Adipocyte (in vitro differentiated cells): ENCODE data around the gene MTLN.
"Not testable (repeated sequence)": the region's sequence is repeated elsewhere in the genome, so short reads cannot be mapped to it uniquely, and the experiment has no call there.

Experiments used
- DNase-seq: peaks from one replicate; pipeline ENCODE4 v3.0.0-alpha.2; 2015; ENCODE audit warnings: low read depth
- H3K27me3 ChIP-seq: replicated peaks from 2 replicates; pipeline ENCODE4 v1.7.0; 2013; ENCODE audit warnings: mild to moderate bottlenecking, low read length, moderate library complexity; ENCODE audit not compliant: control insufficient read depth, insufficient read depth
- H3K36me3 ChIP-seq: 2 replicates; pipeline ENCODE4 v1.7.0; 2013; ENCODE audit warnings: low read length, mild to moderate bottlenecking, moderate library complexity; ENCODE audit not compliant: control insufficient read depth, insufficient read depth, severe bottlenecking
- H3K4me1 ChIP-seq: 2 replicates; pipeline ENCODE4 v1.7.0; 2013; ENCODE audit warnings: mild to moderate bottlenecking, low read length, moderate library complexity; ENCODE audit not compliant: control insufficient read depth, insufficient read depth
- H3K4me3 ChIP-seq: 2 replicates; pipeline ENCODE4 v1.7.0; 2013; ENCODE audit warnings: mild to moderate bottlenecking, low read length, moderate library complexity
- H3K9ac ChIP-seq: 2 replicates; pipeline ENCODE4 v1.7.0; 2013; ENCODE audit warnings: mild to moderate bottlenecking, low read length, moderate library complexity
- H3K9me3 ChIP-seq: 2 replicates; pipeline ENCODE4 v1.7.0; 2013; ENCODE audit warnings: mild to moderate bottlenecking, low read length, moderate library complexity; ENCODE audit not compliant: control insufficient read depth

The MTLN gene

GRCh38 chr2:110219496-110220189, 7.3 kb upstream of the MTLN start:
- Histone ChIP-seq H3K4me1 (peaks cover 22% of the 10 kb centered on the region), H3K36me3 (no peaks in the 10 kb centered on the region), H3K27me3 (peaks cover 17% of the 10 kb centered on the region), H3K4me3 (no peak overlapping the region), H3K9ac (no peak overlapping the region), H3K9me3 (no peaks in the 10 kb centered on the region)
- DNase-seq: peak; percentile 7

GRCh38 chr2:110218889-110219288, 6.5 kb upstream of the MTLN start:
- H3K4me1 ChIP-seq: peaks cover 22% of the 10 kb centered on the region
- not testable (repeated sequence) for H3K9ac ChIP-seq, DNase-seq, H3K36me3 ChIP-seq, H3K9me3 ChIP-seq, H3K4me3 ChIP-seq
- H3K27me3 ChIP-seq: peaks cover 12% of the 10 kb centered on the region

DNA sequence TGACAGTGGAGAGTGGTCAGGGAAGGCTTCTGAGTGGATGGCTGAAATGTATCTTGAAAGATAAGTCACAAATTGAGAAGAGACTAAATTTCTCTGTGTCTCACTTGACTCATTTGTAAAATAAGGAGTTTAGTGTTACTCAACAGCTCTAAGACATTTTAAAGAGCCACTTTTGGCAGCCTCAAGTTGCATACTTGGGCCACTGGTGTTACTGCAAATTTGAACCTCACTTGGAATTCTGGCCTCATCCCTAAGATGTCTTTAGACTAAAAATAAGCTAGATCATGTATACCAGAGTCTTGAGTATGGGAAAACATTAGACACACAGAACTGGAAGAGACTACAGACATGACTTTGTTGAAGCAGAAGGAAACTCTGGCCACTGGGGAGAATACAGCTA, 4.5 kb upstream of the MTLN start:
- Histone ChIP-seq H3K36me3 (no peaks in the 10 kb centered on the region), H3K4me1 (peaks cover 22% of the 10 kb centered on the region), H3K9me3 (no peaks in the 10 kb centered on the region), H3K4me3 (no peak overlapping the region), H3K9ac (no peak overlapping the region), H3K27me3 (no peaks in the 10 kb centered on the region)
- no peak for DNase-seq

GRCh38 chr2:110216199-110216598, 3.9 kb upstream of the MTLN start:
- no peaks in the 10 kb centered on the region for H3K27me3 ChIP-seq
- no peaks in the 10 kb centered on the region for H3K9me3 ChIP-seq
- no peak overlapping the region for H3K9ac ChIP-seq
- DNase-seq: no peak
- peaks cover 27% of the 10 kb centered on the region for H3K4me1 ChIP-seq
- no peak overlapping the region for H3K4me3 ChIP-seq
- H3K36me3 ChIP-seq: no peaks in the 10 kb centered on the region

DNA sequence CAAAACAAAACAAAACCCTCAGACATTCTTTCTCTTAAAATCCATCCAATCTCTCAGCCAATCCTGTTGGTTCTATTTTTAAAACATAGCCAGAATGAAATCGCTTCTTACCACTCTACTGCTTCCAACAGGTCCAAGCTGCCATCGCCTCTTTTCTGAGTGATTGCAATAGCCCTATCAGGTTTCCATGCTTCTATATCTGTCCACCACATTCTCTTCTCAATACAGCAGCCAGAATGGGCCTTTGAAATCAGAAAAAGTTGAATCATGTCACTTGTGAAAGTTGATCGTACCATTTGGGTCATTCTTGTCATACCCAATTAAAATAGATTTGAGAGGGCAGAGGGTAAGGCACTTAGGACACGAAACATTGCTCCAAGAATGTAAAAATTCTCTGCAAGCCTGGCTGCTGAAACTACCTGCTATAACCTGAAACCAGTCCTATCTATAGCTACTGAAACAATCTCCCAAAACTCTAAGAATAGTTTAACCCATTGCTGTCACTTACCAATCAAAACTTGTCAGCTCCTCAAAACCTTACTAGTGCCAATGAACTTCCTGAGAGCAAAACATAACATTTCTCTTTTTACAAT, 3.3 kb upstream of the MTLN start:
- DNase-seq: no peak
- peaks cover 30% of the 10 kb centered on the region for H3K4me1 ChIP-seq
- H3K9me3 ChIP-seq: no peaks in the 10 kb centered on the region
- no peak overlapping the region for H3K9ac ChIP-seq
- H3K4me3 ChIP-seq: no peak overlapping the region
- no peaks in the 10 kb centered on the region for H3K27me3 ChIP-seq
- H3K36me3 ChIP-seq: no peaks in the 10 kb centered on the region

- H3K4me3 ChIP-seq: no peak overlapping the region
- no peaks in the 10 kb centered on the region for H3K9me3 ChIP-seq
- no peak overlapping the region for H3K9ac ChIP-seq
- H3K4me1 ChIP-seq: peaks cover 29% of the 10 kb centered on the region
- DNase-seq: no peak
- no peaks in the 10 kb centered on the region for H3K27me3 ChIP-seq
- H3K36me3 ChIP-seq: peaks cover 4% of the 10 kb centered on the region
Measured at GRCh38 chr2:110215091-110215490, 2.7 kb upstream of the MTLN start.

DNA sequence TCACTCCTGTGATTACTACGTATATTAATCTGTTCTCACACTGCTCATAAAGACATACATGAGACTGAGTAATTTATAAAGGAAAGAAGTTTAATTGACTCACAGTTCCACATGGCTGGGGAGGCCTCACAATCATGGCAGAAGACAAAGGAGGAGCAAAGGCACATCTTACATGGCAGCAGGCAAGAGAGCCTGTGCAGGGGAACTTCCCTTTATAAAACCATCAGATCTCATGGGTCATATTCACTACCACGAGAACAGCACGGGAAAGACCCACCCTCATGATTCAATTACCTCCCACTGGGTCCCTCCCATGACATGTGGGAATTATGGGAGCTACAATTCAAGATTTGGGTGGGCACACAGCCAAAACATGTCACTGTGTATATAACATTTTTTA, 1.2 kb upstream of the MTLN start:
- not testable (repeated sequence) for H3K9ac ChIP-seq, H3K9me3 ChIP-seq, H3K27me3 ChIP-seq, DNase-seq, H3K4me3 ChIP-seq
- Histone ChIP-seq H3K4me1 (peaks cover 20% of the 10 kb centered on the region), H3K36me3 (peaks cover 11% of the 10 kb centered on the region)

GRCh38 chr2:110205660-110206455, 6.5 kb downstream of the MTLN start:
- Histone ChIP-seq H3K36me3 (peaks cover 11% of the 10 kb centered on the region), H3K4me1 (peaks cover 9% of the 10 kb centered on the region), H3K4me3 (no peak overlapping the region), H3K27me3 (no peaks in the 10 kb centered on the region), H3K9me3 (no peaks in the 10 kb centered on the region), H3K9ac (no peak overlapping the region)
- no peak for DNase-seq

DNA sequence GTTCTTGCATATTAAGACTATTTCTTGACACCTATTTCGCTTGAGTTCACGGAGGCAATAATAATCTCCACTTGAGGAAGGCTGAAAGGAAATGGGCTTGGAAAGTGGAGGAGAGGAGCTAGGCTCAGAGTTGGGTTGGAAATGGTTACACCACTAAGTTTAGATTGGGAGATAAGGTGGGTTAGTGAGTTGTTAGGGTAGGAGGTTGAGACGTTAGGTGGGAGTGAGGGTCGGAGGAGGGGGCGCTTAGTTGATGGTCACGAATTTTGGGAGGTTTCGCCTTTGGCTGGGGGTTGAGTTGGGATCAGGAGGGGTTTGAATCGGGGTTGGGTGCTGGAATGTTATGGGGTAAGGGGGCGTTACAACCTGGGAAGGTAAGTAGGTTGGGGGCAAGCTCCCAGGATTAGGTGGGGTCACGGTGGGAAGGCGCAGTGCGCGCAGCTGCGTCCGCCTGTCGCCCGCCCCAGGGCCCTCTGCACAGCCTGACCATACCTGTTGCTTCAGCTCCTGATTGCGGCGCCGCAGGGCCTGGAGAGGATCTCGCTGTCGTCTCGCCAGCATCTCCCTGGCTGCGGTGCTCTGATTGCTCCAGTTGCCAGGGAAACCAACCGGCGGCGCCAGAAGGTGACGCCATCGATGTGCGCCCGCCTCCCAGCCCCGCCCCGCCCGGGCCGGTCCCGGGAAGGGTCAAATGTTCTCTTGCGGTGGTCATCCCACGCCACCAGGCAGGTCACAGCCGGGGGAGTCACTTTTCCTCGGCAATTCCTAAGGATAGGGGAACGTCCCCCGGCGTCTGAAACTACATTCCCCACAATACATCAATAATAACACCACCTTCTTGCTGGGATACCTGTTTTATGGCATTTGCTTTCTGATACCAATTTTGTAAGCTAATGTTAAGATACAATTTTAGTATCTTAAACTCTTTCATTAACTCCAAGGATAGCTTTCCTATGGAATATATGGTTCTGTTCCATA, 7.7 kb downstream of the MTLN start, which contains the start of gene NPHP1:
NPHP1 (minus strand) TSS at position 606 of the 978 bp plus-strand sequence; CDS start at position 561, 45 bp downstream.
- Histone ChIP-seq H3K27me3 (no peaks in the 10 kb centered on the region), H3K36me3 (peaks cover 3% of the 10 kb centered on the region), H3K9me3 (no peaks in the 10 kb centered on the region), H3K9ac (peak within 1 kb of the TSS; percentile 85), H3K4me3 (peak within 1 kb of the TSS; percentile 97), H3K4me1 (peaks cover 9% of the 10 kb centered on the region)
- peak; percentile 94 for DNase-seq

GRCh38 chr2:110198016-110198415, 14.3 kb downstream of the MTLN start:
- no peak overlapping the region for H3K9ac ChIP-seq
- H3K4me1 ChIP-seq: no peaks in the 10 kb centered on the region
- DNase-seq: no peak
- H3K4me3 ChIP-seq: no peak overlapping the region
- no peaks in the 10 kb centered on the region for H3K27me3 ChIP-seq
- no peaks in the 10 kb centered on the region for H3K36me3 ChIP-seq
- no peaks in the 10 kb centered on the region for H3K9me3 ChIP-seq
